SW480 (cell line): ENCODE measurements around the gene RBFOX1.

Experiments
- DNase-seq: peaks from one replicate; pipeline ENCODE4 v3.0.0-alpha.2; 2016; ENCODE audit warnings: low spot score

RBFOX1 gene

GRCh38 chr16:7420843-7421242, 88.2 kb downstream of the RBFOX1 start:
- no peak for DNase-seq

GRCh38 chr16:7421578-7421977, 88.9 kb downstream of the RBFOX1 start:
- DNase-seq: no peak

GRCh38 chr16:7422036-7422888, 89.6 kb downstream of the RBFOX1 start:
- no peak for DNase-seq

- peak; percentile 2 for DNase-seq
Measured at GRCh38 chr16:7423434-7424044, 90.9 kb downstream of the RBFOX1 start.

GRCh38 chr16:7426161-7426560, 93.5 kb downstream of the RBFOX1 start:
- DNase-seq: no peak

GRCh38 chr16:7431723-7432122, 99.1 kb downstream of the RBFOX1 start:
- DNase-seq: no peak

GRCh38 chr16:7436306-7436705, 103.7 kb downstream of the RBFOX1 start:
- no peak for DNase-seq

- DNase-seq: no peak
Measured at GRCh38 chr16:7437135-7437804, 104.6 kb downstream of the RBFOX1 start.

- DNase-seq: no peak
Measured at GRCh38 chr16:7437843-7438242, 105.2 kb downstream of the RBFOX1 start.

- no peak for DNase-seq
Measured at GRCh38 chr16:7438601-7439000, 106.0 kb downstream of the RBFOX1 start.

- no peak for DNase-seq
Measured at GRCh38 chr16:7439518-7439917, 106.9 kb downstream of the RBFOX1 start.

- no peak for DNase-seq
Measured at GRCh38 chr16:7440886-7441400, 108.3 kb downstream of the RBFOX1 start.

GRCh38 chr16:7442050-7442449, 109.4 kb downstream of the RBFOX1 start:
- no peak for DNase-seq

GRCh38 chr16:7443142-7443541, 110.5 kb downstream of the RBFOX1 start:
- no peak for DNase-seq

- no peak for DNase-seq
Measured at GRCh38 chr16:7443648-7444365, 111.2 kb downstream of the RBFOX1 start.

GRCh38 chr16:7449306-7449705, 116.7 kb downstream of the RBFOX1 start:
- DNase-seq: no peak

GRCh38 chr16:7449808-7450207, 117.2 kb downstream of the RBFOX1 start:
- DNase-seq: no peak

- DNase-seq: no peak
Measured at GRCh38 chr16:7450440-7450839, 117.8 kb downstream of the RBFOX1 start.

GRCh38 chr16:7452090-7452489, 119.4 kb downstream of the RBFOX1 start:
- DNase-seq: no peak

GRCh38 chr16:7456211-7456610, 123.6 kb downstream of the RBFOX1 start:
- no peak for DNase-seq

- DNase-seq: no peak
Measured at GRCh38 chr16:7458144-7458543, 125.5 kb downstream of the RBFOX1 start.

- no peak for DNase-seq
Measured at GRCh38 chr16:7470344-7470743, 137.7 kb downstream of the RBFOX1 start.
